ENCODE data around the gene M1AP.

M1AP gene, protein sequence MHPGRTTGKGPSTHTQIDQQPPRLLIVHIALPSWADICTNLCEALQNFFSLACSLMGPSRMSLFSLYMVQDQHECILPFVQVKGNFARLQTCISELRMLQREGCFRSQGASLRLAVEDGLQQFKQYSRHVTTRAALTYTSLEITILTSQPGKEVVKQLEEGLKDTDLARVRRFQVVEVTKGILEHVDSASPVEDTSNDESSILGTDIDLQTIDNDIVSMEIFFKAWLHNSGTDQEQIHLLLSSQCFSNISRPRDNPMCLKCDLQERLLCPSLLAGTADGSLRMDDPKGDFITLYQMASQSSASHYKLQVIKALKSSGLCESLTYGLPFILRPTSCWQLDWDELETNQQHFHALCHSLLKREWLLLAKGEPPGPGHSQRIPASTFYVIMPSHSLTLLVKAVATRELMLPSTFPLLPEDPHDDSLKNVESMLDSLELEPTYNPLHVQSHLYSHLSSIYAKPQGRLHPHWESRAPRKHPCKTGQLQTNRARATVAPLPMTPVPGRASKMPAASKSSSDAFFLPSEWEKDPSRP

DNA sequence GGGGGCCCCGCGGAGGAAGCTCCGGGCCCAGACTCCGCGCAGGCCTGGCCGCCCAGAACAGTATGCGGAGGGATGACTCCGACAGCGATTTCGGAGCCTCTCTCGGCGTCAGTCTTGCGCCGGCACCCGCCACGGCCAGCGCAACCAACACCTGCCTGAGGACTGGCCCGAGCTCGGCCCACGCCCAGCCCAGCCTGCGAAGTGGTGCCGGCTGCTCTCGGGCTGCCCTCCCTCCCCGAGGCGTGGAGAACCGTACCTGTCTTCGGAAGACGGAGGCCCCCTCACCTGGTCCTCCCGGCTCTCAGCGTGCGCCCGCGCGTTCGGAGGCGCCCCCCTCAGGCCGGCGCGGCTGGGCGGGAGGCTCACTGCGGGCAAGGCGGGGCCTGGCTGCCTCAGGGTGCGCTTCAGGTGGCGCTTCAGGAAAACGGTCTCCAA lies at the start of gene M1AP:
M1AP (minus strand) TSS at position 322 of the 435 bp plus-strand sequence. CDS start 8,055 bp downstream, outside the sequence.
- DNase-seq = no peak

DNA sequence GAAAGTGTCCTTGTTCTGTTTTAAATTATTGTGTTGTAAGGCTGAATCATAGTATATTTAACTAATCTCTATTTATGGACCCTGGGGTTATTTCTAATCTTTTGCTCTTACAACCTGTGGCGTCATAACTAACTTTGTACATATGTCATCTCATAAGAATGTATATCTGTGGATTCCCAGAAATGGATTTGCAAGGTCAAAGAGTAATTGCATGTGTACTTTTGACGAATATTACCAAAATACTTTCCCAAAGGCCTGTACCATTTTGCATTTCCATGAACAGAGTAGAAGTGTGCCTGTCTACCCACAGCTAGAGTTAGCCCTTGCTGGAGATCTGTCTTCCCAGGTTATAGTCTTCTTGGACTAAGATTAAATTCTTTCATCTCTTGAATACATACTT lies 48.7 kb upstream of the M1AP start:
- DNase-seq = no peak

DNA sequence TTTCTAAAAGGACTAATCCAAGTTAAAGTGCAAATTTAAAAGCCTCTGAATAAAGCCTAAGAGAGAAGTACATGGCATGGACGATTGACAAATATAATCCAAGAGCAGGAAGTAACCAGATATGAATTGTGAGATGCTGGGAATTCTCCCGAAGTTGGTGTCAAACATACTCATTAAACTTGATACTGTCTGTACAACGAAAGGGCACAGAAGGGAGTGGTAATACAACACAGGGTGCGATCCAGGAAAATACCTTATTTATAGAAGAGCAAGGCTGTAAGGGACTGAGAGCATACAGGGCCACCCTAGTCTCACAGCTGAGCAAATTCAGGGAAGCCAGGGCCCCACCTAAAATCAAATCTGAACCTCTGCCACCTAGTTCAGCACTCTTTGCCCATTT lies 47.5 kb upstream of the M1AP start:
- no peak for DNase-seq

DNA sequence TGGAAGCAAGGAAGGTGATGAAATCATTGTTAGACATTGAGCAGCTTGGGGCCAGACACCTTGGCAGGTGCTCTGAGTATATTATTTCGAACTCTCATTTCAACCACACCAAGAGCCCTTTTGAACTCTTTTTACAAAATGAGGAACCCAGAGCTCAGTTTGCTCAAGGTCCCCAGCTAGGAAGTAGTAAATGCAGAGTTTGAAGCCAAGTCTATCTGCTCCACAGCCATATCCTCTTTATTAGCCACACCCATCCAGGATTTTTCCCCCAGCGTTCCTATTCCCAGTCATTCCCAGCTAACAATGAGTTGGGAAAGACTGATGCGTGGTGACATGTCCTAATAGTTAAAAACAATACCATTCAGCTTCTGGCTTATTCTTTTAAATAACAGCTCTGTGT lies 46.2 kb upstream of the M1AP start:
- DNase-seq = no peak

GRCh38 chr2:74693668-74694067 lies 45.5 kb upstream of the M1AP start:
- DNase-seq = no peak

DNA sequence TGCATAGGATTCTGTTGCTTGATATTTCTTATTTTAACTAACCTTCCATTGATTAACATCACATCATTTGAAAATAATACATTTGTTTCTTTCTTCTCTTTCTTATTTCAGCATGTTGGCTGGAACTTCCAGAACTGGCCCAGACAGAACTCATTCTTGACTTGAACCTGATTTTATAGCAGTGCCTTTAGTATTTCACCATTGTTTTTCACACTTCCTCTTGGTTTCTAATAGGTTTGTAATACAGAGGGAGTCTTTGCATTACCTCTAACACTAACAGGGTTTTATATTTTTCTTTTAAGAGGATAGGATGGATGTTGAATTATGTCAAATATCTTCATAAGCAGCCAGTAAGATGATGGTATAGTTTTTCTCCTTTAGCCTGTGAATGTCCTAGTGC lies 45.1 kb upstream of the M1AP start:
- peak; percentile 25 for DNase-seq

DNA sequence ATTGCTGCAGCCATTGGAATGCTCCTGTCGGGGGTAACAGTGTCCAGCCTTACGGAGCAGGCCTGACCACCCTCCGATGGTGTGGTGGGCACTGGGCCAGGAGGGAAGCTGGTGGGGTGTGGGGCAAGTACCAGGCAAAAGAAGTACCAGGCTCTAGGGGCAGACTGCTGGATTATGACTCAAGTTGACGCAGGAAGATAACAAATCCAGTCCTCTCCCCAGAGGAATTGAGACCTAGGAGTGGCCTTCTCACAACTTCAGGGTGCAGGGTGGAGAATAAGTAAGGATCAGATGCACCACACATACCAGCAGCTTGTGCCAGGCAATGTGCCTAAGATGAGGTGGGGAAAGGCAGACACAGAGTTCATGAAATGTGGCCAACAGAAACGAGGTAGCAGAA lies 43.8 kb upstream of the M1AP start:
- no peak for DNase-seq

- DNase-seq = peak; percentile 83
Observed at GRCh38 chr2:74690571-74690970, 42.4 kb upstream of the M1AP start.

GRCh38 chr2:74689671-74690070 lies 41.5 kb upstream of the M1AP start:
- DNase-seq = no peak

- DNase-seq = no peak
Observed at GRCh38 chr2:74688881-74689280, 40.8 kb upstream of the M1AP start.

GRCh38 chr2:74685408-74685807 lies 37.3 kb upstream of the M1AP start:
- DNase-seq = no peak

DNA sequence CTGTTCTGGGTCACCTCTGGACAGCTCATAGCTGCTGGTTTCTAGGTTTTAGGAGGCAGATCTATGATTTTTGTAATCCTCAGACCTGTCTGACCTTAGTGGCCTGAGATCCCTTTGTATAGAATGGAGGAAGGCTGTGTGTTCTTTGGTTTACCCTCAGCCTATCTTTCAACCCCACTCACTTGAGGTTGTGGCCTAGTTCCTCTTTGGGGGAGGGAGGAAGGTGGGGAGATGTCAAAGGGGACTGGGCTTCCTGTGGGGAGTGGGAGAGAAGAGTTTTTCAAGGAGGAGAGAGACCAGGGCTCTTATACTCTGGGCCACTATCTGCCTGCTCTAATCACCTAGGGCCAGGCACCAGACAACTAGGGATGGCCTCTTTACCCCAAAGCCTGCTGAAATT lies 34.4 kb upstream of the M1AP start:
- DNase-seq = no peak

DNA sequence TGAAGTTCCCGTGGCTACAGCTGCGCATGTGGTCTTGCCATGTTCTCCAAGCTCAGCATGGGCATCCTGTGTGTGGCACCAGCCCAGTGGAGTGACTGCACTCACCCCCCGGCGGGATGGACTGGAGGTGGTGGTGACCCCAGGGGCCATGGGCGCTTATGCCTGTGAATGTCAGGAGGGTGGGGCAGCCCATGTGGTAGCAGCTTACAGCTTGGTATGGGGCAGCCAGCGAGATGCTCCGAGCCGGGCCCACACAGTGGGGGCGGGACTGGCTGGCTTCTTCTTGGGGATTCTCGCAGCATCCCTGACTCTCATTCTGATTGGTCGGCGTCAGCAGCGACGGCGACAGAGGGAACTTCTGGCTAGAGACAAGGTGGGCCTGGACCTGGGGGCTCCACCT lies 31.5 kb upstream of the M1AP start:
- DNase-seq = no peak

GRCh38 chr2:74676331-74676730 lies 28.2 kb upstream of the M1AP start:
- DNase-seq = peak; percentile 51

DNA sequence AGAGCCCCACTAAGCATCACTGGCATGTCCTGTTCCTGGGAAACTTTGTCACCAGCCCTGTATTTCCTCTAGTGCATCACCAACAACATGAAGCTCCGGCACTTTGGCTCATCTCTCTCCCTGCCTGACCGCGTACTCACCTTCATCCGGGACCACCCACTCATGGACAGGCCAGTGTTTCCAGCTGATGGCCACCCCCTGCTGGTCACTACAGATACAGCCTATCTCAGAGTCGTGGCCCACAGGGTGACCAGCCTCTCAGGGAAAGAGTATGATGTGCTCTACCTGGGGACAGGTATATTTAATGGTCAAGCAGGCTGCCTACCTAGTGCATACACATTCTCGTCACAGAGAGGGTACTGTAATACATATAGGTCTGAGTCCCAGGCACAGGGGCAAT lies 27.0 kb upstream of the M1AP start:
- no peak for DNase-seq

GRCh38 chr2:74673826-74674528 lies 25.8 kb upstream of the M1AP start:
- no peak for DNase-seq

- DNase-seq = no peak
Observed at GRCh38 chr2:74671479-74671878, 23.3 kb upstream of the M1AP start.

- no peak for DNase-seq
Observed at GRCh38 chr2:74670263-74670662, 22.1 kb upstream of the M1AP start.

DNA sequence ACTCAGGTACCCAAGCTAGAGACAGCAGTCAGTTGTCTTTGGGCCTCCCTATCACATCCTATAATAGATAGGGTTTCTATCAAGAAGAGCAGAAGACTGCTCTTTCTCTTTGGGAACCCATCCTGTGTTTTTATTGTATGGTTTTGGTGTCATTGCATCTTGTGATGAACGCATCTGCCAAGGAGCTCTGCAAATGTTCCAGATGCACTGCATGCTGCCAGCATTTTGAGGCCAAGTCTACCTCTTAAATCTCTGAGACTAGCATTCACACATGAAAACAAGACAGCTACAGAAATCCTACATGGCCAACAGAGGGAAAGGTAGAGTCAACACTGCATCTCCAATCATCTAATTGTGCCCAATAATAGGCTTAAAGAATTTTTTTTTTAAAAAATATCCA lies 20.0 kb upstream of the M1AP start:
- DNase-seq = no peak

DNA sequence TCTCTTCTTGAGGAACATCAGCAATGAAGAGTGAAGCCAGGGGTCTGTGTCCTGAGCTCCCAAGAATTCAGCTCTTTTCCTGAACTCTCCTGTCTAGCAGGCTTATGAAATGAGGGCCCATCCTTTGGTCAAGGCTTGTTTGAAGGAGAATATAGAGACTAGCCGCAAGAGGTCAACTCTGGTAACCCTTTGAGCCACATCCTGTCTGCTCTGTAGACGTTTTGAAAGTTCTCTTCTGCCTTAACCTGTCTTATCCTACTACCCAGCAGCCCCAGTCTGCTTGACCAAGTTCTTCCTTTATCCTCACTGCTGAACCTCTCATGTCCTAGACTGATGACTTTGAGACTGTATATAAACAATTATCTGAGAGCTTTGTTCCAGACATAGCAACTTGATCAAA lies 11.3 kb upstream of the M1AP start:
- DNase-seq = no peak

- DNase-seq = no peak
Observed at GRCh38 chr2:74658516-74658915, 10.4 kb upstream of the M1AP start.

DNA sequence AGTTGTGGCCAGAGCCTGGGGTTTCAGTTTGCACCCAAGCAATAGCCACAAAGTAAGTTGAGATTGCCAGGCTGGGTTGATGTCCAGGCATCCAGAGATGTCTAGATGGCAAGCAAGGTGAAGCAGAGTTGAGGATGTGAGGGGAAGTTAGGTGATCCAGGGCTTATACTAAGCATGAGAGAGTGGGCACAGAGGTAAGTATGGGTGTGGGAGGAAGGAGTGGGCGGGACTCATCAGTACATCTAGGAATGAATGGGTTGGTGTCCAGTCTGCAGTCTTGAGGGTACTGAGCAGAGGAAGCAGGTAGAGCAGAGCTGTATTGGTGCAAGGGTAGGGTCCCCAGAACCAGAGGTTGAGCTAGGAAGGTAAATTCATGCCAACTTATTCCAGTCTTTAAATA lies 7.4 kb upstream of the M1AP start:
- DNase-seq = no peak

DNA sequence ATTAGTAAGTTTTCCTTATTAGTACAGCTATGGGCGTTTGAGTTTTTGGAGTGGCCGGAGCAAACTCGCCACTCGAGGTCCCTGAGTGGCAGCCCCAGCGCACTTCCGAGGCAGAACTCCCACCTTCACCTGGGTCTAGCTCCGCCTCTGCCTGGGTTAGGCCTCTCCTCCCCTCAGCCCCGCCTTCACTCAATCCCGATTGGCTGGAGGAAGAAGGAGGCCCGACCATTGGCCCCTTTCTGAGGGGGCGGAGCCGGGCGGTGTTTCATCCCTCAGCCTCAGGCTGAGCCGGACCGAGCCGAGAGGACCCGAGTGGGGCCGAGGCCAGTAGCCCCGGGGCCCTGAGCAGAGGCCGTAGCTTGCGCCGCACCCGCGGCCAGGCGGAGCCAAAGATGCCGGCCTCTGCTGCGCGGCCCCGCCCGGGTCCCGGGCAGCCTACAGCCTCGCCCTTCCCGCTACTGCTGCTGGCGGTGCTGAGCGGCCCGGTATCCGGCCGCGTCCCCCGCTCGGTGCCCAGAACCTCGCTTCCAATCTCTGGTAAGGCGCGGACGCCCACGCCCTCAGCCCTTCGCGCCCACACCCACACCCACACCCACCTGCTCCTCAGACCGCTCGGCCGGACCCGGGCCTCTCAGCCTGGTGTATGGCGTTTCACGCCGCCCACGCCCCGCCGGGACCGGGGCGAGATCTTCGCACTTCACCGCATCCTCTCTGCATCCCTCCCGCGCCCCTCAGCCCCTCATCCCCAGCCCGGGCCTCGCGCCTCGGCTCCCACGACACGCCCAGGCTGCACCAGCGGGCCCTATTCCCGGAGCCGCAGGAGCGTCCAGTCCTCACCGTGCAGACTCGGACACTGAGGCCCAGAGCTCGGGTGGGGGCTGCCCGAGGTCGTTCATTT lies 6.1 kb upstream of the M1AP start, which contains the start of gene SEMA4F:
SEMA4F (plus strand) TSS at position 263 of the 898 bp plus-strand sequence; CDS start at position 393, 130 bp downstream.
- DNase-seq = peak; percentile 94
